Skeletal muscle satellite cell (primary cell): ENCODE measurements around the gene NNMT.

Source experiments
- H3K27me3 ChIP-seq: 2 replicates; pipeline ENCODE4 v1.7.0; 2013; ENCODE audit warnings: low read length; ENCODE audit not compliant: control insufficient read depth, insufficient read depth
- H3K36me3 ChIP-seq: 2 replicates; pipeline ENCODE4 v1.7.0; 2013; ENCODE audit warnings: mild to moderate bottlenecking, control low read depth, low read length; ENCODE audit not compliant: insufficient read depth
- H3K4me1 ChIP-seq: 2 replicates; pipeline ENCODE4 v1.7.0; 2013; ENCODE audit warnings: low read length; ENCODE audit not compliant: control insufficient read depth, insufficient read depth
- H3K4me2 ChIP-seq: 2 replicates; pipeline ENCODE4 v1.7.0; 2013; ENCODE audit warnings: mild to moderate bottlenecking, low read length
- H3K4me3 ChIP-seq: 2 replicates; pipeline ENCODE4 v1.7.0; 2013; ENCODE audit warnings: low read length
- H3K9ac ChIP-seq: 2 replicates; pipeline ENCODE4 v1.7.0; 2013; ENCODE audit warnings: mild to moderate bottlenecking, low read depth, low read length, moderate library complexity
- H3K9me3 ChIP-seq: replicated peaks from 2 replicates; pipeline ENCODE4 v1.7.0; 2013; ENCODE audit warnings: mild to moderate bottlenecking, control low read depth, low read length

The NNMT gene

GRCh38 chr11:114301927-114302326 lies 5.7 kb downstream of the NNMT start:
- Histone ChIP-seq H3K9ac (no peak overlapping the region), H3K4me2 (peak overlapping the region; percentile 80), H3K36me3 (peaks cover 75% of the 10 kb centered on the region), H3K4me1 (peaks cover 12% of the 10 kb centered on the region), H3K4me3 (peak overlapping the region; percentile 80), H3K9me3 (no peaks in the 10 kb centered on the region), H3K27me3 (no peaks in the 10 kb centered on the region)

- Histone ChIP-seq H3K9me3 (no peaks in the 10 kb centered on the region), H3K27me3 (no peaks in the 10 kb centered on the region), H3K4me2 (peak overlapping the region; percentile 80), H3K9ac (peak overlapping the region; percentile 5), H3K4me3 (peak overlapping the region; percentile 50), H3K36me3 (peaks cover 78% of the 10 kb centered on the region), H3K4me1 (peaks cover 18% of the 10 kb centered on the region)
Observed at GRCh38 chr11:114302663-114303062, 6.5 kb downstream of the NNMT start.

GRCh38 chr11:114304065-114304464 lies 7.9 kb downstream of the NNMT start:
- Histone ChIP-seq H3K4me2 (peak overlapping the region; percentile 80), H3K4me3 (peak overlapping the region; percentile 14), H3K36me3 (peaks cover 76% of the 10 kb centered on the region), H3K4me1 (peaks cover 30% of the 10 kb centered on the region), H3K9ac (peak overlapping the region; percentile 14), H3K27me3 (no peaks in the 10 kb centered on the region), H3K9me3 (no peaks in the 10 kb centered on the region)

- Histone ChIP-seq H3K36me3 (peaks cover 75% of the 10 kb centered on the region), H3K9me3 (no peaks in the 10 kb centered on the region), H3K4me3 (no peak overlapping the region)
Observed at GRCh38 chr11:114304969-114305368, 8.8 kb downstream of the NNMT start.

GRCh38 chr11:114307524-114308203 lies 11.5 kb downstream of the NNMT start:
- Histone ChIP-seq H3K4me1 (peaks cover 40% of the 10 kb centered on the region), H3K9ac (peak overlapping the region; percentile 71), H3K36me3 (peaks cover 77% of the 10 kb centered on the region), H3K4me2 (peak overlapping the region; percentile 70), H3K9me3 (no peaks in the 10 kb centered on the region), H3K27me3 (no peaks in the 10 kb centered on the region), H3K4me3 (peak overlapping the region; percentile 56)

More at GRCh38 chr11:114304969-114305368, 8.8 kb downstream of the NNMT start:
- Histone ChIP-seq H3K4me2 (no peak overlapping the region), H3K27me3 (no peaks in the 10 kb centered on the region), H3K4me1 (peaks cover 39% of the 10 kb centered on the region), H3K9ac (no peak overlapping the region)

- H3K4me3 ChIP-seq, result peak overlapping the region; percentile 56
- no peaks in the 10 kb centered on the region for H3K27me3 ChIP-seq
- H3K9me3 ChIP-seq, result no peaks in the 10 kb centered on the region
Observed at GRCh38 chr11:114308689-114309089, 12.5 kb downstream of the NNMT start.

GRCh38 chr11:114309517-114309916 lies 13.3 kb downstream of the NNMT start:
- Histone ChIP-seq H3K9me3 (no peaks in the 10 kb centered on the region), H3K9ac (peak overlapping the region; percentile 71), H3K36me3 (peaks cover 76% of the 10 kb centered on the region), H3K4me2 (peak overlapping the region; percentile 70), H3K4me1 (peaks cover 35% of the 10 kb centered on the region), H3K4me3 (no peak overlapping the region), H3K27me3 (no peaks in the 10 kb centered on the region)

More at GRCh38 chr11:114308689-114309089, 12.5 kb downstream of the NNMT start:
- H3K4me2 ChIP-seq, result peak overlapping the region; percentile 70
- peak overlapping the region; percentile 71 for H3K9ac ChIP-seq
- peaks cover 35% of the 10 kb centered on the region for H3K4me1 ChIP-seq
- peaks cover 76% of the 10 kb centered on the region for H3K36me3 ChIP-seq

GRCh38 chr11:114310095-114310494 lies 13.9 kb downstream of the NNMT start:
- no peak overlapping the region for H3K9ac ChIP-seq
- peaks cover 77% of the 10 kb centered on the region for H3K36me3 ChIP-seq
- H3K4me3 ChIP-seq, result no peak overlapping the region
- peaks cover 35% of the 10 kb centered on the region for H3K4me1 ChIP-seq
- H3K9me3 ChIP-seq, result no peaks in the 10 kb centered on the region
- H3K27me3 ChIP-seq, result no peaks in the 10 kb centered on the region
- H3K4me2 ChIP-seq, result no peak overlapping the region

GRCh38 chr11:114311946-114312345 lies 15.7 kb downstream of the NNMT start:
- peaks cover 93% of the 10 kb centered on the region for H3K36me3 ChIP-seq
- H3K4me2 ChIP-seq, result no peak overlapping the region
- H3K4me1 ChIP-seq, result peaks cover 38% of the 10 kb centered on the region
- no peaks in the 10 kb centered on the region for H3K9me3 ChIP-seq
- no peak overlapping the region for H3K9ac ChIP-seq
- H3K4me3 ChIP-seq, result no peak overlapping the region
- no peaks in the 10 kb centered on the region for H3K27me3 ChIP-seq

GRCh38 chr11:114314096-114314495 lies 17.9 kb downstream of the NNMT start:
- no peaks in the 10 kb centered on the region for H3K27me3 ChIP-seq
- H3K9me3 ChIP-seq, result no peaks in the 10 kb centered on the region
- H3K4me2 ChIP-seq, result no peak overlapping the region
- H3K4me1 ChIP-seq, result peaks cover 17% of the 10 kb centered on the region
- peaks cover 84% of the 10 kb centered on the region for H3K36me3 ChIP-seq
- H3K9ac ChIP-seq, result no peak overlapping the region
- H3K4me3 ChIP-seq, result no peak overlapping the region

GRCh38 chr11:114315749-114316368 lies 19.7 kb downstream of the NNMT start:
- Histone ChIP-seq H3K9ac (no peak overlapping the region), H3K27me3 (no peaks in the 10 kb centered on the region), H3K4me1 (peaks cover 16% of the 10 kb centered on the region), H3K36me3 (peaks cover 67% of the 10 kb centered on the region), H3K4me3 (no peak overlapping the region), H3K4me2 (no peak overlapping the region), H3K9me3 (no peaks in the 10 kb centered on the region)
